Thoracic aorta (tissue), 2 donors: ENCODE measurements around the gene PRPF39. TPM values are rescaled to one million over a fixed set of nuclear protein-coding genes. Genes with fewer than 3 reads are reported as not detected.

Experiments used
- ATAC-seq: fragments of 150-250 bp; one replicate; pipeline ENCODE4 v1.8.0; 2017; ENCODE audit warnings: low read depth; ENCODE audit not compliant: insufficient number of reproducible peaks, low FRiP score
- DNase-seq: peaks from one replicate; pipeline ENCODE4 v3.0.0-alpha.2; 2020; ENCODE audit warnings: low spot score
- H3K27ac ChIP-seq, 2 donors: fragments of 200-600 bp; sonication (generic); 1 replicate in 1 of 2; 2 replicates in 1 of 2; pipeline ENCODE4 v1.5.1; 2016; ENCODE audit warnings: mild to moderate bottlenecking in 2 of 2, moderate library complexity in 2 of 2
- H3K27me3 ChIP-seq: fragments of 200-600 bp; sonication (generic); replicated peaks from 2 replicates; pipeline ENCODE4 v1.6.0; 2016; ENCODE audit warnings: mild to moderate bottlenecking; ENCODE audit not compliant: insufficient read depth
- H3K36me3 ChIP-seq: fragments of 200-600 bp; sonication (generic); one replicate; pipeline ENCODE4 v1.5.1; 2016
- H3K4me1 ChIP-seq, 2 donors: fragments of 200-600 bp; sonication (generic); 1 replicate in 1 of 2; 2 replicates in 1 of 2; pipeline versions ENCODE4 v1.5.1 to v1.6.0; 2016; ENCODE audit warnings: low read depth in 2 of 2, mild to moderate bottlenecking in 1 of 2; ENCODE audit not compliant: control insufficient read depth in 1 of 2
- H3K4me3 ChIP-seq: fragments of 200-600 bp; sonication (generic); 2 replicates; pipeline ENCODE4 v1.5.1; 2016; ENCODE audit warnings: mild to moderate bottlenecking
- H3K9me3 ChIP-seq: fragments of 200-600 bp; sonication (generic); 2 replicates; pipeline ENCODE4 v1.5.1; 2016
- total RNA-seq, 2 donors: library from RNA; depleted of rRNA; stranded (reverse); fragments of >200 nt; gene quantifications; one replicate each; pipeline versions ENCODE4 v1.1.0 to v1.2.3, GENCODE V29; 2016
- TF ChIP-seq, protein P1 (sequence below): fragments of 200-600 bp; sonication (generic); IDR thresholded peaks from one replicate; pipeline ENCODE4 v1.5.1; 2019; ENCODE audit warnings: antibody characterized with exemption

The PRPF39 gene
- total RNA-seq, 2 donors from 2014 or later, result 20.0 to 37.5 TPM

DNA sequence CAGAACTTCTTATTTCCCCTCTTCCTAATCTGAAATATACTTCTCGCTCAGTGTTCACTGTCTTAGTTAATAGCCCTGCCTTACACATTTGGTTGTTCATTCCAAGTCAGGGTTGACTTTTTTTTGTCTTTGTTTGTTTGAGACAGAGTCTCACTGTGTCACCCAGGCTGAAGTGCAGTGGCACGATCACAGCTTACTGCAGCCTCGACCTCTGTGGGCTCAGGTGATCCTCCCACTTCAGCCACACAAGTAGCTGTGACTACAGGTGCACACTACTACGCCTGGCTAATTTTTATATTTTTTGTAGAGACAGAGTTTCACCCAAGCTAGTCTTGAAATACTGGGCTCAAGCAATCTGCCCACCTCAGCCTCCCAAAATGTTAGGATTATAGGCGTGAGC, 42.3 kb upstream of the PRPF39 start:
- Histone ChIP-seq H3K4me3 (no peak overlapping the region), H3K36me3 (peaks cover 15% of the 10 kb centered on the region)

DNA sequence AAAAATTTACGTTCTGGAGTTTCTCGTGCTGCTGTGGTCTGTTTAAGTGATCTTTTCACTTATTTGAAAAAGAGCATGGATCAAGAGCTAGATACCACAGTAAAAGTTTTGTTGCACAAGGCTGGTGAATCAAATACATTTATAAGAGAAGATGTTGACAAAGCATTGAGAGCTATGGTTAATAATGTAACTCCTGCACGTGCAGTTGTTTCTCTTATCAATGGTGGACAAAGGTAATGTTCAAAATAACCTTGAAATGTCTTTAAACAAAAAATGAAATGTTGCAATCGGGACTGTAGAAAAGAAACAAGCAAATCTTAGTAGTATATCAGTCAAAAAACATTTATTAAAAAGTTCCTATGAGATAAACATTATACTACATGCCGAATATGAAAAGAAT, 39.3 kb upstream of the PRPF39 start:
- TF ChIP-seq, protein P1, sequence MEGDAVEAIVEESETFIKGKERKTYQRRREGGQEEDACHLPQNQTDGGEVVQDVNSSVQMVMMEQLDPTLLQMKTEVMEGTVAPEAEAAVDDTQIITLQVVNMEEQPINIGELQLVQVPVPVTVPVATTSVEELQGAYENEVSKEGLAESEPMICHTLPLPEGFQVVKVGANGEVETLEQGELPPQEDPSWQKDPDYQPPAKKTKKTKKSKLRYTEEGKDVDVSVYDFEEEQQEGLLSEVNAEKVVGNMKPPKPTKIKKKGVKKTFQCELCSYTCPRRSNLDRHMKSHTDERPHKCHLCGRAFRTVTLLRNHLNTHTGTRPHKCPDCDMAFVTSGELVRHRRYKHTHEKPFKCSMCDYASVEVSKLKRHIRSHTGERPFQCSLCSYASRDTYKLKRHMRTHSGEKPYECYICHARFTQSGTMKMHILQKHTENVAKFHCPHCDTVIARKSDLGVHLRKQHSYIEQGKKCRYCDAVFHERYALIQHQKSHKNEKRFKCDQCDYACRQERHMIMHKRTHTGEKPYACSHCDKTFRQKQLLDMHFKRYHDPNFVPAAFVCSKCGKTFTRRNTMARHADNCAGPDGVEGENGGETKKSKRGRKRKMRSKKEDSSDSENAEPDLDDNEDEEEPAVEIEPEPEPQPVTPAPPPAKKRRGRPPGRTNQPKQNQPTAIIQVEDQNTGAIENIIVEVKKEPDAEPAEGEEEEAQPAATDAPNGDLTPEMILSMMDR, result no peak
- H3K9me3 ChIP-seq, result no peaks in the 10 kb centered on the region
- DNase-seq, result no peak

More for the DNA sequence above, 42.3 kb upstream of the PRPF39 start:
- no peaks in the 10 kb centered on the region for H3K9me3 ChIP-seq
- H3K27ac ChIP-seq, result no peak overlapping the region
- ATAC-seq (no peak), DNase-seq (no peak)
- H3K4me1 ChIP-seq, result no peaks in the 10 kb centered on the region
- TF ChIP-seq, protein P1, result no peak
- H3K27me3 ChIP-seq, result no peaks in the 10 kb centered on the region

DNA sequence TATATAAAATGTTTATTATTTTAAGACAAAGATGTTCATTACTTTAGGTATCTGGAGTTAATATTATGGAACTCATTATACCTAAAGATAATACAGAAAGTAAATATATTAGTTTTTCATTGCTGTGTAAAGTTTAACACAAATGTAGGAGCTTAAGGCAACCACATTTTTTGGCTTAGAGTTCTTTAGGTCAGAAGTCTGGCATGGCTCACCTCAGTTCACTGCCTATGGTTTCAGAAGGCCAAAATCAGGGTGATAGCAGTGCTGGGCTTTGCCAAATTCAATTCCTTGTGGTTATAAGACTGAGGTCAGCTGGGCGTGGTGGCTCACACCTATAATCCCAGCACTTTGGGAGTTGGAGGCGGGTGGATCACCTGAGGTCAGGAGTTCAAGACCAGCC, 35.5 kb upstream of the PRPF39 start:
- Histone ChIP-seq H3K27me3 (no peaks in the 10 kb centered on the region), H3K4me3 (no peak overlapping the region), H3K27ac (no peak overlapping the region), H3K36me3 (peaks cover 15% of the 10 kb centered on the region), H3K4me1 (no peaks in the 10 kb centered on the region), H3K9me3 (no peaks in the 10 kb centered on the region)
- TF ChIP-seq, protein P1, result no peak
- no peak for ATAC-seq
- DNase-seq, result no peak

More for the DNA sequence above, 39.3 kb upstream of the PRPF39 start:
- Histone ChIP-seq H3K27ac (no peak overlapping the region), H3K4me1 (no peaks in the 10 kb centered on the region), H3K27me3 (no peaks in the 10 kb centered on the region), H3K36me3 (peaks cover 15% of the 10 kb centered on the region), H3K4me3 (no peak overlapping the region)
- ATAC-seq, result no peak

DNA sequence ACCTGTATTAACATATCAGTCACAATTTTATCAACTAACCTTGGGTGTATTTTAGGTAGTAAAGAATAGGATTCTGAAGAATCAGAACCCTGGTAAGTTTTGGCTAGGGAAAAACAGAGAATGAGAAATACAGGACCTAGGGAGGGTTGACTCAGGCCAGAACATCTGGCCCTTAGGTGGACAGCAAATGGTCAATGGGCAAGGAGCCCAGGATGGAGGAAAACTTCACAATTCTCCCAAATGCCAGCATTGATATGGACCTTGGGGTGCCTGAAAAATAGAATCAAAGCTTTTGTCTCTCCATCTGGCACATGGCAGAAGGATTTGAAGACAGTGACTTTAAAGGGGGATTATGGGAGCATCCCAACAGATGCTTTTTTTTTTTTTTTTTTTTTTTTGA, 32.7 kb upstream of the PRPF39 start:
- TF ChIP-seq, protein P1, result no peak
- Histone ChIP-seq H3K9me3 (no peaks in the 10 kb centered on the region), H3K4me3 (no peak overlapping the region), H3K36me3 (peaks cover 19% of the 10 kb centered on the region), H3K27me3 (no peaks in the 10 kb centered on the region), H3K27ac (no peak overlapping the region), H3K4me1 (no peaks in the 10 kb centered on the region)
- DNase-seq, result no peak
- ATAC-seq, result no peak

DNA sequence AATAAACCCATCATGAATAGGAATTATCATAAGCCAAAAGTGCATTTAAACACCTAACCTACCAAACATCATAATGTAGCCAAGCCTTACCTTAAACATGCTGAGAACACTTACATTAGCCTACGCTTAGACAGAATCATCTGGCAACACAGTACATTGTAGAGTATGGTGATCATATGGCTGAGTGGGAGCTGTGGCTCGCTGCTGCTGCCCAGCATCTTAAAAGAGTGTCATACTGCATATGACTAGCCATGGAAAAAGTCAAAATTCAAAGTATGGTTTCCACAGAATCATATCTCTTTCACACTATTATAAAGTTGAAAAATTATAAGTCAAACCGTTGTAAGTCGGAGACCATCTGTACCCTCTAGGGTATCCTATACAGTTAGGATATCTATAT, 32.0 kb upstream of the PRPF39 start:
- Histone ChIP-seq H3K27ac (no peak overlapping the region), H3K36me3 (peaks cover 13% of the 10 kb centered on the region), H3K4me3 (no peak overlapping the region), H3K4me1 (no peaks in the 10 kb centered on the region), H3K27me3 (no peaks in the 10 kb centered on the region), H3K9me3 (no peaks in the 10 kb centered on the region)
- TF ChIP-seq, protein P1, result no peak
- DNase-seq (no peak), ATAC-seq (no peak)
